Sigmoid colon (tissue), 4 donors: ENCODE measurements around the gene C14orf132.

Source experiments
- CTCF ChIP-seq, 4 experiments: fragments of 450-650 bp in 3 of 4; fragments of 200-600 bp in 1 of 4; IDR thresholded peaks; one replicate each; pipeline ENCODE4 v1.5.1; 2016 to 2019; ENCODE audit warnings: antibody characterized with exemption in 4 of 4, mild to moderate bottlenecking in 3 of 4, moderate library complexity in 2 of 4
- POLR2AphosphoS5 ChIP-seq, 4 donors: sonication (generic); formaldehyde crosslinking; IDR thresholded peaks; one replicate each; pipeline ENCODE4 v1.6.1; 2017; ENCODE audit warnings: antibody characterized with exemption in 4 of 4

- no peak for TF ChIP-seq POLR2AphosphoS5 (IDR thresholded peaks at IDR 0.05)
- no peak for TF ChIP-seq CTCF (IDR thresholded peaks at IDR 0.05)
These were observed 623 bp upstream of the C14orf132 start for GRCh38 chr14:96038558-96038919.
